K562 treated with DMSO at 1 percent for 24 hours (cell line): ENCODE results near the gene NFE2L1. TPM values are rescaled to one million over a fixed set of nuclear protein-coding genes. Genes with fewer than 3 reads are reported as not detected.

Source experiments
- total RNA-seq: library from RNA; unstranded; fragments of 300-600 nt; gene quantifications from 2 replicates; pipeline ENCODE4 v1.2.3, GENCODE V29; 2022; ENCODE audit warnings: low read depth; ENCODE audit not compliant: insufficient read depth

The NFE2L1 gene, protein sequence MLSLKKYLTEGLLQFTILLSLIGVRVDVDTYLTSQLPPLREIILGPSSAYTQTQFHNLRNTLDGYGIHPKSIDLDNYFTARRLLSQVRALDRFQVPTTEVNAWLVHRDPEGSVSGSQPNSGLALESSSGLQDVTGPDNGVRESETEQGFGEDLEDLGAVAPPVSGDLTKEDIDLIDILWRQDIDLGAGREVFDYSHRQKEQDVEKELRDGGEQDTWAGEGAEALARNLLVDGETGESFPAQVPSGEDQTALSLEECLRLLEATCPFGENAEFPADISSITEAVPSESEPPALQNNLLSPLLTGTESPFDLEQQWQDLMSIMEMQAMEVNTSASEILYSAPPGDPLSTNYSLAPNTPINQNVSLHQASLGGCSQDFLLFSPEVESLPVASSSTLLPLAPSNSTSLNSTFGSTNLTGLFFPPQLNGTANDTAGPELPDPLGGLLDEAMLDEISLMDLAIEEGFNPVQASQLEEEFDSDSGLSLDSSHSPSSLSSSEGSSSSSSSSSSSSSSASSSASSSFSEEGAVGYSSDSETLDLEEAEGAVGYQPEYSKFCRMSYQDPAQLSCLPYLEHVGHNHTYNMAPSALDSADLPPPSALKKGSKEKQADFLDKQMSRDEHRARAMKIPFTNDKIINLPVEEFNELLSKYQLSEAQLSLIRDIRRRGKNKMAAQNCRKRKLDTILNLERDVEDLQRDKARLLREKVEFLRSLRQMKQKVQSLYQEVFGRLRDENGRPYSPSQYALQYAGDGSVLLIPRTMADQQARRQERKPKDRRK
- 193 and 207 TPM in 2 replicates for total RNA-seq

DNA sequence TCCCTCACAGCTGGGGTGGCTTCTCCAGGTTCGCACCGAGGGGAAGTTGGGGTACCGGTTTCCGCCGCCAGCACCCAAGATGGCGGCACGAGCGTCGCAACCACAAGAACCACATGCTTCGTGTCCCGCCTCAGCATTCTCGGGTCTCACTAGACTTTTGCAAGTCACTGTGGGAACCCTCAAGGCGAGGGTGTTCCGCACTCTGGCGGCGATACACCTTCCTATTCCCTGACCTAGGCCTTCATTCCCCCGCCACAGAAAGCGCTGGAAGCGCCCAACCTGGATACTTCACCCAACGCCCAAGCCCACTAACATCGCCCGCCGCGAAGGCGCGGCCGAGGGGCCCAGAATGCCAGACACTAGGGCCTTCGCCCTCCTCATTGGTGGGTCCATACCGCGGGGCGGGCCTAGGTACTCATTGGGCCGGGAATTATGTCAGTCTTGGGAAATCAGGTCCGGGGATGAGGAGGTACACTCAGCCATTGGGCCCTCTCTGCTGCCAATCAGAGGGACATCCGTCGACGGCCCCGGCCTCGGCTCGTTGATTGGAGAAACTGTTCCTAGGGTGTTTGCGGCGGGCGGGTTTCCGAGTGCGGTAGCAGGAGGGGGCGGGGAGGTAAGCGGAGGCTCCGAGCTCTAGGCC lies at the start of gene NFE2L1:
TSS of gene NFE2L1 (plus strand) at position 619 of the 643 bp plus-strand sequence. CDS start 2,760 bp downstream, outside the sequence.

DNA sequence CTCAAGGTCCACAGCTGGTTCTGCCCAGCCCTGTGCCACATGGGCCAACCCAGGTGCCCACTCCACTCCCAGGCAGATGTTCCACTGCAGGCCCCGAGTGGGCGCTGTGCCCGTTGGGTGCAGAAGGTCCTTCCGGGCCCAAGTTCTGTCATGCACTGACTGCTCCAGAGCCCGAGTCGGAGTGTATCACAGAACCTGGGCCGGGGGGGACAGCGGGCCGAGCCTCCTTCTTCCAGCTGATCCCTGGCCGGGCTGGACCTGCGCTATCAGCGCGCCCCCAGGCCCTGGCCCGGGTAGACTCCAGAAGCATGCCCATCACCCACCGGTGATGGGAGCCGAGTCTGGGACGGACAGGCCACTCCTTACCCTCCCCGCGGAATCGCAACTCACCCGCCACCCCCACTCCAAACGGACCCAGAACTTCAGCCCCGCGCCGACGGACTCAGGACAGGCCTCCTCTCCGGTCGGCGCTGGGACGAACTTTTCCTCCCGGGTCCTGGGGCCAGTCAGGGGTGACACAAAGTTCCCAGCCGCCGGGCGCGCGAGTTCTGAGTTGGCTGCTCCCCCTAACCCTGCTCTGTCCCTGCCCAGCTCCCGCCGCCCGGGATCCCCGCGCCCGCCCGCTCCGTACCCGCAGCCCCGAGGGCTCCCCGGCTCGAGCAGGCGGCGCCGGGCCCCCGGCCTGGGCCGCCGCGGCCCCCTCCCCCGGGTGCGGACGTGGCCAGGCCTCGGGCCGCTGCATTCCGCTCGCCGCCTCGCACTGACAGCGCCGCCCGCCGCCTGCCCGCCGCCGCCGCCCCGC lies 10.9 kb upstream of the NFE2L1 start, which contains the start of gene COPZ2:
TSS of gene COPZ2 (minus strand) at position 762 of the 802 bp plus-strand sequence. CDS start at position 742, 20 bp downstream.

DNA sequence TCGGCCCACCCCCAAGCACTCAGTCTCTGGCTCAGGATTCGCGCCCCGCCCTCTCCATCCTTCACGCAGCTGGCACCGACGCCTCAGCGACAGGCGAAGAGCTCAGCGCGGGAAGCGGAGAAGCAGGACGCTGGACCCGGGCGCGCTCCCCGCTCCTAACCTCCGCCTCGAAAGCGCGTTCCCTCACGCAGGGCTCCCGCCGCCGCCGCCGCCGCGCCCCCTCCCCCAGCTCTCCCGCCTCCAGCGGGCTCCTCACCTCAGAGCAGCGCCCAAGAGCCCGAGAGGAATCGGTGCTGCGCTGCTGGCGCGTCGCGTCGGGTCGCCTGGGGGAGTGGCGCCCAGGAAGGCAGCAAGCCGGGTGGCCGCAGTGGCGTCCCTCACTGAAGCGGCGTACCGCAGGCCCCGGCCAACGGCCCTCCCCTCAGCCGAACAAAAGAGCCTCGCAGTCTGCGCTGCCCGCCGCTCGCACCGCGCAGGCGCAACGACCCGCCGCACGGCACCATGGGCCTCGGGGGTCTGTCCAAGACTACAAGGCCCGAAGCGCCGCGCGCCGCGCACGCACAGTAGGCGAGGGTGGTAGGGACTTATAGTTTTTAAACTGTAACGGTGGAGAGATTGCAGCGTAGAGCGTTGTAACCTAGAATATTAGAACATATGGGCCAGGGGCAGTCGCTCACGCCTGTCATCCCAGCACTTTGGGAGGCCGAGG lies 53.0 kb downstream of the NFE2L1 start, which contains the start of gene CBX1:
TSS of gene CBX1 (minus strand) at position 467 of the 709 bp plus-strand sequence. CDS start 24,474 bp downstream, outside the sequence.

DNA sequence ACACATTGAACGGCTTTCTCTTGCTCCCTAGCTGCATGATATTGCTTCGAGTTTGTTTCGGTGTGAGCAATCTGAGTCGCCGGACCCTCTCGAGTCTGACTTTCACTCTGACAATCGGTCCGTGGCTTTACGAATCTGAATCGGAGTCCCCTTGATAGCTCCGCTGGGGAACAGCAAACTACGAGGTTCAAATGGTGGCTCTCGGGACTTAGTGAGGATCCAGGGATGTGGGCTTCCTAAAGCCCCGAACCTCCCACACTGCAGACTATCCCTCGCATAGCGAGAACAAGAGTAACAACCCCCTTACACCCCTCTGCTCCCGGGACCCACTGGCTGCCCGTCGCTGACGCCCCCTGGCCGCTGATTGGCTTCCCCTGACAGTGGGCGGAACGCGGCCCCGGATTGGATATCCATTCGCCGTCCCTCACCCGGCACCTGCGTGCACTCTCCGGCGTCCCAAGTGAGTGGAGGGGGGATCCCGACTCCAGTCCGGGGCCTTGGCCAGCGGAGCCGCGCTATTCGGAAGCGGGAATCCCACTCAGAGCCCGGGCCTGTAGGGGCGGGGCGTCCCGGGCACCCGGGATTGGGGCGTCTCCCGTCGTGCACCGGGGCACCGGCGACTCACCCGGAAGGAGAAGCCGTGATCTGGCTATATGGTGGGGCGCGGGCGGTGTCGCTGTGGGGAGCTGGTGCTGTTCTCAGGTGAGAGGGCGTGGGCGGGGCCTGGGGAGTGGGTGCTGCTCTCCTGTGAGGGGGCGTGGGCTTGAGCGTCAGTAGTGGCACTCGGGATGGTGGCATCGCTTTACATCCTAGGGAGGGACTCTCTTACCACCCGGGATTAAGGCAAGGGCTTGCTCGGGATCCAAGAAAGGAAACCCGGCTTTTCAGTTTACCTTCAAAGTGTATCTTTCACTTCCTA lies 59.2 kb downstream of the NFE2L1 start, which contains the start of gene SNX11:
TSS of gene SNX11 (plus strand) at position 630 of the 919 bp plus-strand sequence. CDS start 4,278 bp downstream, outside the sequence.

Other genes with a start within 250 kb of the NFE2L1 start
- gene OSBPL7, start 226.6 kb upstream of the NFE2L1 start, total RNA-seq, result 11.3 and 13.5 TPM in 2 replicates
- gene MRPL10, start 216.8 kb upstream of the NFE2L1 start, total RNA-seq, result 87.6 and 101 TPM in 2 replicates
- gene LRRC46, start 216.7 kb upstream of the NFE2L1 start, total RNA-seq, result 1.0 and 1.1 TPM in 2 replicates
- 23.5 and 27.4 TPM in 2 replicates for gene SCRN2, start 207.1 kb upstream of the NFE2L1 start, total RNA-seq
- 11.8 and 14.9 TPM in 2 replicates for gene SP6, start 197.2 kb upstream of the NFE2L1 start, total RNA-seq
- gene SP2, start 152.1 kb upstream of the NFE2L1 start, total RNA-seq, result 19.0 and 23.9 TPM in 2 replicates
- 10.9 and 12.6 TPM in 2 replicates for gene PNPO, start 106.8 kb upstream of the NFE2L1 start, total RNA-seq
- gene PRR15L, start 90.5 kb upstream of the NFE2L1 start, total RNA-seq, result not detected in 2 replicates
- gene CDK5RAP3, start 77.2 kb upstream of the NFE2L1 start, total RNA-seq, result 124 and 144 TPM in 2 replicates
- not detected in 2 replicates for gene COPZ2, start 10.6 kb upstream of the NFE2L1 start, total RNA-seq
- 42.8 and 47.7 TPM in 2 replicates for gene CBX1, start 53.1 kb downstream of the NFE2L1 start, total RNA-seq
- 19.3 and 23.3 TPM in 2 replicates for gene SNX11, start 59.4 kb downstream of the NFE2L1 start, total RNA-seq